Natural killer cell treated with Interleukin-12 subunit alpha and Interleukin-12 subunit beta and Interleukin-15 and Interleukin-18, amount 100 ng/mL, for 72 hours (primary cell): ENCODE results near the gene TNIK. TPM values are rescaled to one million over a fixed set of nuclear protein-coding genes. Genes with fewer than 3 reads are reported as not detected.

ENCODE experiments used
- ATAC-seq, 2 donors: fragments of 150-1000 bp; cut with Tn5 transposase in 1 of 2; sonication (Bioruptor Pico), chemical (Tn5 transposase) in 1 of 2; 2 replicates each; pipeline ENCODE4 v1.10.0; 2021
- DNase-seq: peaks from one replicate; pipeline ENCODE4 v3.0.0; 2022; ENCODE audit warnings: low spot score
- H3K27ac Mint-ChIP-seq, 2 donors: 1 replicate in 1 of 2; 2 replicates in 1 of 2; pipeline ENCODE4 v1.8.0; 2022; ENCODE audit warnings: mixed read lengths in 2 of 2, mild to moderate bottlenecking in 1 of 2, moderate library complexity in 1 of 2
- H3K27me3 Mint-ChIP-seq, 2 donors: 1 replicate in 1 of 2; 2 replicates in 1 of 2; pipeline ENCODE4 v1.8.0; 2022; ENCODE audit warnings: mixed read lengths in 2 of 2
- H3K36me3 Mint-ChIP-seq: one replicate; pipeline ENCODE4 v1.8.0; 2022; ENCODE audit warnings: mixed read lengths
- H3K4me1 Mint-ChIP-seq, 2 donors: 1 replicate in 1 of 2; 2 replicates in 1 of 2; pipeline ENCODE4 v1.8.0; 2022; ENCODE audit warnings: low read depth in 2 of 2, mixed read lengths in 2 of 2, mild to moderate bottlenecking in 1 of 2
- H3K4me3 Mint-ChIP-seq: one replicate; pipeline ENCODE4 v1.8.0; 2022; ENCODE audit warnings: mixed read lengths
- H3K9me3 Mint-ChIP-seq: 2 replicates; pipeline ENCODE4 v1.8.0; 2022; ENCODE audit warnings: mixed read lengths
- total RNA-seq, 2 donors: library from RNA; stranded (reverse); gene quantifications; one replicate each; pipeline ENCODE4 v1.2.3, GENCODE V29; 2022

Gene TNIK
- total RNA-seq, 2 donors from 2014 or later = 44.3 to 48.5 TPM

DNA sequence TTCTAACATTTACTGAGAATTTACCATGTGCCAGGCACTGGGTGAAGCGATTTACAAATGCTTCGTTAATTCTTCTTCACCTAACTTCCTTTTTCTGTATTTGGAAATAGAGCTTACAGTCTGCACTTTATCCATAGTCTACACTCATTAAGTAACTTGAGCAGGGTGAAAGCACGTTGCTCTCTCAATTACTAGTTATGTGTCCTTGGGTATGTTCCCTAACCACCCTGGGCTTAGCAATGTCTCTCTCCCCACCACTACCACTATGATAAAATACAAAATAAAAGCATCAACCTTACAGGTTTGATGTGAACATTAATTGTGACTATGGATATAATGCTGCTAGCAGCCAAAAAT lies 260.8 kb downstream of the TNIK start:
- Mint-ChIP-seq H3K9me3 (peaks cover 3% of the 10 kb centered on the region), H3K36me3 (peaks cover 19% of the 10 kb centered on the region), H3K4me3 (no peak overlapping the region), H3K27me3 (no peaks in the 10 kb centered on the region), H3K27ac (peak overlapping the region in 1 of 2 donors; percentile 55), H3K4me1 (peaks cover 23 to 31% of the 10 kb centered on the region in 2 donors)
- no peak for ATAC-seq
- no peak for DNase-seq

- Mint-ChIP-seq H3K4me3 (no peak overlapping the region), H3K4me1 (peaks cover 23 to 31% of the 10 kb centered on the region in 2 donors), H3K36me3 (peaks cover 19% of the 10 kb centered on the region), H3K27me3 (no peaks in the 10 kb centered on the region), H3K9me3 (peaks cover 3% of the 10 kb centered on the region), H3K27ac (peak overlapping the region in 1 of 2 donors; percentile 55)
- DNase-seq (no peak), ATAC-seq (no peak)
Measured at GRCh38 chr3:171198781-171199472, 261.3 kb downstream of the TNIK start.

DNA sequence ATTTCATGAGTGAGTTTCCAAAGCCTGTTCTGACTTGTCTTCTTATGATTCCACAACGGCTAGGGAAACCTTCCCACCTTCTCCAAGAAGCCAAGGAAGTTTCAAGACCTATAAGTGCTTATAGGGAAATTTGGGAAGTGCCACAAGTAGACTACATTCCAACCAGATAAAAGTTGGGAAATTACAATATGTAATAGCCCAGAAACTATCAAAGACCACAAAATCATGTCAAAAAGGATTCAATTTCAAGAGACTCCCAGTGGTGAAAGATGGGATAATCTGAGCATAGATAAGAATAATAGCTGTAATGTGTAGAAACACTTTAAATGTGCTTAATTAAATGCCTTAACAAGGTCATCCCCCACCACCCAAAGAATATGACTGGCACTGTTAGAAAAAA lies 264.5 kb downstream of the TNIK start:
- Mint-ChIP-seq H3K4me1 (peaks cover 38 to 39% of the 10 kb centered on the region in 2 donors), H3K9me3 (peaks cover 3% of the 10 kb centered on the region), H3K4me3 (no peak overlapping the region), H3K36me3 (peaks cover 19% of the 10 kb centered on the region), H3K27me3 (no peaks in the 10 kb centered on the region), H3K27ac (no peak overlapping the region)
- DNase-seq = no peak
- no peak for ATAC-seq

DNA sequence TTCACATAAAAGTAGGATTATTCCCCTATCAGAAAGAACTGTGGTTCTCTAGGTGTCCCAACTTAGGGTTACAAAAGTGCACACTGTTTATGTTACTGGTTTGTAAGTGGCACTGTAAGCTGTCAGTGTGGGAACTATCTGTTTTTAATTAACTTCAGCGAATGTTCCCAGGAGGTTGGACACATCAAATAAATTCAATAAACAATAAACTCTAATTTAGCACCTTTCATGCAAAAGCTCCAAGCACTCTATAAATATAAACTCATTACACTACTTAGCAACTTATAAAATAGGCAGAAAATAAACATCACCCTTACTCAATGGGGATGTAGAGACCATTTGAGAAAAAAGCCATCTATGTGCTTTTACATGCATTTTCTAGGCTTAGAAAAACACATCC lies 265.2 kb downstream of the TNIK start:
- DNase-seq = no peak
- peaks cover 38% of the 10 kb centered on the region in 2 donors for H3K4me1 Mint-ChIP-seq
- no peak overlapping the region for H3K4me3 Mint-ChIP-seq
- peaks cover 19% of the 10 kb centered on the region for H3K36me3 Mint-ChIP-seq
- no peaks in the 10 kb centered on the region for H3K27me3 Mint-ChIP-seq
- H3K9me3 Mint-ChIP-seq = peaks cover 3% of the 10 kb centered on the region
- no peak for ATAC-seq
- H3K27ac Mint-ChIP-seq = no peak overlapping the region

GRCh38 chr3:171193693-171194092 lies 266.5 kb downstream of the TNIK start:
- peaks cover 15% of the 10 kb centered on the region for H3K36me3 Mint-ChIP-seq
- peaks cover 40% of the 10 kb centered on the region in 2 donors for H3K4me1 Mint-ChIP-seq
- ATAC-seq (no peak), DNase-seq (no peak)
- H3K27ac Mint-ChIP-seq = peak overlapping the region in 1 of 2 donors; percentile 54
- H3K9me3 Mint-ChIP-seq = peaks cover 3% of the 10 kb centered on the region
- no peaks in the 10 kb centered on the region for H3K27me3 Mint-ChIP-seq
- no peak overlapping the region for H3K4me3 Mint-ChIP-seq

- Mint-ChIP-seq H3K4me1 (peaks cover 34 to 38% of the 10 kb centered on the region in 2 donors), H3K27me3 (no peaks in the 10 kb centered on the region), H3K36me3 (peaks cover 8% of the 10 kb centered on the region), H3K27ac (peak overlapping the region; percentile 25 to 37), H3K9me3 (no peaks in the 10 kb centered on the region), H3K4me3 (no peak overlapping the region)
- ATAC-seq (peak; percentile 55 to 61), DNase-seq (no peak)
Measured at GRCh38 chr3:171192176-171192854, 267.9 kb downstream of the TNIK start.

DNA sequence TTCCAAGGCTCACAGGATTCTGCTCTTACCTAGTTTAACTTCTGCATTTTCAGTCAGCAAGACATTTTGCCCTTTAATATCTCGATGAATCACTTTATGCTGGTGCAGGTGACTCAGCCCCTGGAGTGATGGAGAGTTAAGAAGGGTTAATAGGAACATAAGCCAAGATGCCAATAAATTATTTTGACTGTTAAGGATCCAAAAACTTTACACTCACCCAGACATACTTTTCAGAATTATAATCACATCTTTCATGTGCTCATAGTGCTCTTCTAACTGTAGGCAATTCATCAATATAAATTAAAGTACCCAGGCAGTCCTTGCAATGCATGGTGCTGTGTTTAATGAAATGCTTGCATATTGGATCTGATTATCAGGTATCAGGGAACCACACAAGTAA lies 269.5 kb downstream of the TNIK start:
- no peak for ATAC-seq
- DNase-seq = no peak
- no peak overlapping the region for H3K4me3 Mint-ChIP-seq
- peaks cover 34 to 42% of the 10 kb centered on the region in 2 donors for H3K4me1 Mint-ChIP-seq
- H3K27ac Mint-ChIP-seq = peak overlapping the region; percentile 62 to 89
- peaks cover 5% of the 10 kb centered on the region for H3K36me3 Mint-ChIP-seq
- no peaks in the 10 kb centered on the region for H3K27me3 Mint-ChIP-seq
- no peaks in the 10 kb centered on the region for H3K9me3 Mint-ChIP-seq

- Mint-ChIP-seq H3K27ac (peak overlapping the region; percentile 73 to 89), H3K27me3 (no peaks in the 10 kb centered on the region), H3K4me3 (peak overlapping the region; percentile 42), H3K36me3 (peaks cover 4% of the 10 kb centered on the region), H3K4me1 (peaks cover 39 to 51% of the 10 kb centered on the region in 2 donors), H3K9me3 (no peaks in the 10 kb centered on the region)
- DNase-seq = no peak
- peak; percentile 81 to 95 for ATAC-seq
Measured at GRCh38 chr3:171189394-171190080, 270.7 kb downstream of the TNIK start.

- DNase-seq (no peak), ATAC-seq (no peak)
- no peak overlapping the region for H3K4me3 Mint-ChIP-seq
- H3K9me3 Mint-ChIP-seq = no peaks in the 10 kb centered on the region
- peaks cover 44 to 54% of the 10 kb centered on the region in 2 donors for H3K4me1 Mint-ChIP-seq
- H3K27me3 Mint-ChIP-seq = no peaks in the 10 kb centered on the region
- peak overlapping the region in 1 of 2 donors; percentile 40 for H3K27ac Mint-ChIP-seq
- H3K36me3 Mint-ChIP-seq = peaks cover 10% of the 10 kb centered on the region
Measured at GRCh38 chr3:171187706-171188290, 272.4 kb downstream of the TNIK start.

- Mint-ChIP-seq H3K4me1 (peaks cover 43 to 56% of the 10 kb centered on the region in 2 donors), H3K9me3 (no peaks in the 10 kb centered on the region), H3K27ac (peak overlapping the region in 1 of 2 donors; percentile 79), H3K4me3 (no peak overlapping the region), H3K36me3 (peaks cover 17% of the 10 kb centered on the region), H3K27me3 (no peaks in the 10 kb centered on the region)
- DNase-seq = no peak
- no peak for ATAC-seq
Measured at GRCh38 chr3:171186817-171187500, 273.2 kb downstream of the TNIK start.

DNA sequence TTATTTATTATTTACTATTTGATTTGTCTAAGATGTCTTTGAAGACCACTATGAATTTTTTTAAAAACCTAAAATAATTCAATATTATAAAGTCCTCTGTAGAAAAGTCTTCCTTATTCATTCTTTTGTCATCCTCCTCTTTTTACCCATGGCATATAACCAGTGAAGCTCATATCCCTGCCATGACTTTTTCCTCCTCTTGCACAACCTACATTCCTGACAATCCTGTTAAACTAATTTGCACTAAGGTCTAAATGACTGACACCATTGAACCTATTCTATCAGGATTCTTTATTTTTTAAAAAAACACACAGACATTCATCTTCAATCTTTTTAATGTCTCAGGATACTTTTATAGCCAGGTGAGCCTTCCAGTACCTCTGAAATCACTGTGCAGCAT lies 273.8 kb downstream of the TNIK start:
- DNase-seq (no peak), ATAC-seq (no peak)
- Mint-ChIP-seq H3K9me3 (no peaks in the 10 kb centered on the region), H3K27ac (peak overlapping the region in 1 of 2 donors; percentile 79), H3K27me3 (no peaks in the 10 kb centered on the region), H3K36me3 (peaks cover 17% of the 10 kb centered on the region), H3K4me1 (peaks cover 46 to 56% of the 10 kb centered on the region in 2 donors), H3K4me3 (no peak overlapping the region)

DNA sequence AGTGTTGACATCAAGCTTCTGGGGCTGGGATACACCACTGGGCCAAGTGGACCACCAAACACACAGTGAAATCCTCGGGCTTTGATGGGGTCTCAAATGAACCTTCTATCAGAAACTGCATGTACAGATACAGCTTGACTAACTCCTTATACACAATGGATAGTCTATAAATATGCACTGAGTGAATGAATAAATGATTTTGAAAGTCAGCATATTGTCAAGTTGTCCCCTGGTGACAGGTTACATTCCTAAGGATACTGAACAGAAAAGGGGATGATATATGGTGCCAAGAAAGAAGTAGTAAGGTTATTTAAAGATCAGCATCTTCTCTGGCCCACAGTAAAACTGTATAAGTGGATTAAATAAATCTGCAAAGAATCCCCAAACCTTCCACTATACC lies 274.2 kb downstream of the TNIK start:
- H3K4me3 Mint-ChIP-seq = no peak overlapping the region
- H3K9me3 Mint-ChIP-seq = no peaks in the 10 kb centered on the region
- H3K27me3 Mint-ChIP-seq = no peaks in the 10 kb centered on the region
- no peak for ATAC-seq
- peaks cover 49 to 56% of the 10 kb centered on the region in 2 donors for H3K4me1 Mint-ChIP-seq
- peaks cover 17% of the 10 kb centered on the region for H3K36me3 Mint-ChIP-seq
- peak overlapping the region in 1 of 2 donors; percentile 79 for H3K27ac Mint-ChIP-seq
- DNase-seq = no peak

DNA sequence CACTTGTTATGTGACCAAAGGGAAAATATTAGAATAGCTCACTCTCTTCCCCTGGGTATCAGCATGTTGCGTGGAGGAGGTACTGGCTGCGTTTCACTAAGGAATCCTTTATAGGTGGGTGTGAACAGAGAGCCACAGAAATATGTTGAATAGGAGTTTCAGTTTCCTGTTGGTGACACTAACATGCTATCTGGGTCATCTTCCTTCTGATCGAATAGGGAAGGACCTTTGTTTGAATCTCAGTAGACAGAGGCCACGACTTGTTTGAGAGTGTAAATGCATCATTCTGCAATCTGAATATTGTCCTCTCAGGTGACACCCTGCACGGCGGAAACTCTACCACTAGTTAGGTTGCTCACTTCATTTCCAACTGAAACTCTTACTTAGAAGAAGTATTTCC lies 275.8 kb downstream of the TNIK start:
- DNase-seq = no peak
- Mint-ChIP-seq H3K4me1 (peaks cover 55 to 56% of the 10 kb centered on the region in 2 donors), H3K4me3 (peak overlapping the region; percentile 63), H3K36me3 (peaks cover 17% of the 10 kb centered on the region), H3K27ac (peak overlapping the region; percentile 79), H3K9me3 (no peaks in the 10 kb centered on the region), H3K27me3 (no peaks in the 10 kb centered on the region)
- ATAC-seq = peak; percentile 55 to 84
